Glutamatergic neuron (in vitro differentiated cells): Measurements from ENCODE around the gene PPP1R9B. TPM values are rescaled to one million over a fixed set of nuclear protein-coding genes. Genes with fewer than 3 reads are reported as not detected.
A peak's percentile ranks its signal among the peaks of the same experiment; 100 is the strongest.

Experiments used
- DNase-seq: peaks from one replicate; pipeline ENCODE4 v3.0.0; 2022
- H3K27ac Mint-ChIP-seq: one replicate; pipeline ENCODE4 v1.8.0; 2020; ENCODE audit warnings: mild to moderate bottlenecking, mixed read lengths, inconsistent platforms; ENCODE audit not compliant: unreplicated experiment
- H3K27me3 Mint-ChIP-seq: one replicate; pipeline ENCODE4 v1.8.0; 2020; ENCODE audit warnings: mild to moderate bottlenecking, moderate library complexity, mixed read lengths, inconsistent platforms; ENCODE audit not compliant: unreplicated experiment
- H3K36me3 Mint-ChIP-seq: one replicate; pipeline ENCODE4 v1.8.0; 2020; ENCODE audit warnings: mild to moderate bottlenecking, mixed read lengths, inconsistent platforms; ENCODE audit not compliant: unreplicated experiment
- H3K4me1 Mint-ChIP-seq: one replicate; pipeline ENCODE4 v1.8.0; 2020; ENCODE audit warnings: mild to moderate bottlenecking, low read depth, mixed read lengths, inconsistent platforms; ENCODE audit not compliant: unreplicated experiment
- H3K4me3 Mint-ChIP-seq: one replicate; pipeline ENCODE4 v1.8.0; 2020; ENCODE audit warnings: mild to moderate bottlenecking, mixed read lengths, inconsistent platforms; ENCODE audit not compliant: unreplicated experiment
- H3K9me3 Mint-ChIP-seq: one replicate; pipeline ENCODE4 v1.8.0; 2020; ENCODE audit warnings: mild to moderate bottlenecking, moderate library complexity, mixed read lengths, inconsistent platforms; ENCODE audit not compliant: unreplicated experiment
- total RNA-seq: library from RNA; stranded (reverse); fragmentation: NEBNext Ultra II Directional; extraction: Animal tissue kit (Norgen Biotek cat#: 25700); gene quantifications from one replicate; pipeline ENCODE4 v1.2.1, GENCODE V29; 2021; ENCODE audit not compliant: unreplicated experiment
- TF ChIP-seq, protein P1 (sequence below): fragments of 200-600 bp; sonication (generic); IDR thresholded peaks from one replicate; pipeline ENCODE4 v1.5.0; 2021; ENCODE audit not compliant: partially characterized antibody, unreplicated experiment

PPP1R9B gene
- total RNA-seq, 1 donor from 2014 or later, result 74.0 TPM

DNA sequence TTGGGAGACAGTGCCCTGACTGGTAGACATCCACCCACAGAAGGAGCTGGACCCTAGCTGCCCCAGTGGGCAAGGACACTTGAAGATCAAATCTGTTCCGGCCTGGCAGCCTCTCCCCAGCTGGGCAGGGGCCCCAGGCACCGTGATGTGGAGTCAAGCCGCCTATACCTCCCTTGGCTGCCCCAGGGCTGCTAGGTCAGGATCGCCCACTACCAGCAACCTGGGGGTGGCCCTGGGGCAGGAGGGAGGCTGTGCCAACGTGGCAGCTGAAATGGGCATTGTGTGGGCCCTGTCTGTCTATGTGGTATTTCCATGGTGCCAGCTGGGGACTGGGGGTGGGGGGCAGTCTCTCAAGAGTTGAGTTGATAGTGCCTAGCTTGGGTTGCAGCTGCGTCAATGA is 54.4 kb downstream of the PPP1R9B start:
- no peak for DNase-seq
- TF ChIP-seq, protein P1, sequence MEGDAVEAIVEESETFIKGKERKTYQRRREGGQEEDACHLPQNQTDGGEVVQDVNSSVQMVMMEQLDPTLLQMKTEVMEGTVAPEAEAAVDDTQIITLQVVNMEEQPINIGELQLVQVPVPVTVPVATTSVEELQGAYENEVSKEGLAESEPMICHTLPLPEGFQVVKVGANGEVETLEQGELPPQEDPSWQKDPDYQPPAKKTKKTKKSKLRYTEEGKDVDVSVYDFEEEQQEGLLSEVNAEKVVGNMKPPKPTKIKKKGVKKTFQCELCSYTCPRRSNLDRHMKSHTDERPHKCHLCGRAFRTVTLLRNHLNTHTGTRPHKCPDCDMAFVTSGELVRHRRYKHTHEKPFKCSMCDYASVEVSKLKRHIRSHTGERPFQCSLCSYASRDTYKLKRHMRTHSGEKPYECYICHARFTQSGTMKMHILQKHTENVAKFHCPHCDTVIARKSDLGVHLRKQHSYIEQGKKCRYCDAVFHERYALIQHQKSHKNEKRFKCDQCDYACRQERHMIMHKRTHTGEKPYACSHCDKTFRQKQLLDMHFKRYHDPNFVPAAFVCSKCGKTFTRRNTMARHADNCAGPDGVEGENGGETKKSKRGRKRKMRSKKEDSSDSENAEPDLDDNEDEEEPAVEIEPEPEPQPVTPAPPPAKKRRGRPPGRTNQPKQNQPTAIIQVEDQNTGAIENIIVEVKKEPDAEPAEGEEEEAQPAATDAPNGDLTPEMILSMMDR, result no peak
- Mint-ChIP-seq H3K4me1 (peaks cover 23% of the 10 kb centered on the region), H3K9me3 (peaks cover 13% of the 10 kb centered on the region), H3K36me3 (no peaks in the 10 kb centered on the region), H3K27me3 (peaks cover 13% of the 10 kb centered on the region), H3K4me3 (peak overlapping the region; percentile 98), H3K27ac (no peak overlapping the region)

DNA sequence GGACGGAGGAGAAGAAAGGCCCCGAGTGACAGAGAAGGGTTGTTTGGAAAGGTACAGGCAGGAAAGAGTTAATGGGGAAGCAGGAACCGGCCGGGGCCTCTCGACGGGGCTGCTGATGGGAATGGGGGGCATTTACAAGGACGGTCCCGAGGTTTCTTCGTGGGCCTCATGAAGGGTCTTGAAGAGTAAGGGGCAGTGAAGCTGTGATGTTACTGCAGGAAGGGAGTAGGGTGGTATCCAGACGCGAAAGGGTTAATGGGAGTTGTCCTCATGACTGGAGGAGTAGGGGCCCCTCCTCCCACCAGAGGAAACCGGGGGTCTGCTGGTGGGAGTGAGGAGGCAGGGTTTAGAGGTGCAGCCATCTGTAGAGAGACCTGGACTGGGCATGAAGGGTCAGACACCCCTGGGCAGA is 54.8 kb downstream of the PPP1R9B start:
- Mint-ChIP-seq H3K36me3 (no peaks in the 10 kb centered on the region), H3K27ac (peak overlapping the region; percentile 85), H3K9me3 (peaks cover 9% of the 10 kb centered on the region), H3K4me3 (peak overlapping the region; percentile 98), H3K4me1 (peaks cover 19% of the 10 kb centered on the region), H3K27me3 (peaks cover 13% of the 10 kb centered on the region)
- TF ChIP-seq, protein P1, result no peak
- DNase-seq, result peak; percentile 16

DNA sequence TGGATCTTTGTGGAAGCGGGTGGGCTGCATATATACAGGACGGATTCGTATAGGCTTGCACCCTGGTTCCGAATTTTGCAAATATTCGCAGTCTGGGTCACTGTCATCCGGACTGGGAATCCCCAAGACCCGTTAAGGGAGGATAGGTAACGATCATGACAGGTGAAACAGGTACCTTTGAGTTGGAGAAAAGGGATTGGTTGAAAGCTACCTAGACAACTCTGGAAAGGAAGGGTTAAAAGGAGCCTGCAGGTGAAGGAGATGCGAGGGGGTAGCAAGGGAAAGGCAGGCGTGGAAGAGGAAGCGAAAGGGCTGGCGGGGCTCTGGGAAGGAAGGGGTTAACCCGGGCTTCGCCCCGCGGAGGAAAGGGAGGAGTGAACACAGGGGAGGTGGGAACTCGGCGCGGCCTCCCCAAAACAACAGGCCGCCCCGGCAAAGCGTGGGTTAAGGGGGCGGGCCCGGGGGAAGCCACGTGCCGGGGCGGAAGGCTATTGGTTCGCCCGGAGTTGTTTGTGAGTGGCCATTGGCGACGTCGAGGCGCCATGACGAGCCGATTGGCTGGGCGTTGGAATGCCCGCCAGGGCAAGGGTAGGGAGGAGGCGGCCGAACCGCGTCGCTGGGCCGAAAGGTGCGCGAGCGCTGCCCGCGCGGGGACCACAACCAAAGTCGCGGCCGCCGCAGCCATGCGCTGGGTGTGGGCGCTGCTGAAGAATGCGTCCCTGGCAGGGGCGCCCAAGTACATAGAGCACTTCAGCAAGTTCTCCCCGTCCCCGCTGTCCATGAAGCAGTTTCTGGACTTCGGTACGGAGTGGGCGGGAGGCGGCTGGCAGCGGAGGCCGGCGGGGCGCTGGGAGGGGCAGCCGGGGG is 55.5 kb downstream of the PPP1R9B start, which contains the start of gene PDK2:
Gene PDK2 (plus strand): TSS at position 599 of the 867 bp plus-strand sequence. CDS start 85 bp downstream, at position 684.
- Mint-ChIP-seq H3K27me3 (peaks cover 10% of the 10 kb centered on the region), H3K36me3 (no peaks in the 10 kb centered on the region), H3K4me3 (peak within 1 kb of the TSS; percentile 98), H3K4me1 (peaks cover 16% of the 10 kb centered on the region), H3K27ac (peak within 1 kb of the TSS; percentile 85), H3K9me3 (peaks cover 8% of the 10 kb centered on the region)
- peak; percentile 95 for DNase-seq
- TF ChIP-seq, protein P1, result no peak

DNA sequence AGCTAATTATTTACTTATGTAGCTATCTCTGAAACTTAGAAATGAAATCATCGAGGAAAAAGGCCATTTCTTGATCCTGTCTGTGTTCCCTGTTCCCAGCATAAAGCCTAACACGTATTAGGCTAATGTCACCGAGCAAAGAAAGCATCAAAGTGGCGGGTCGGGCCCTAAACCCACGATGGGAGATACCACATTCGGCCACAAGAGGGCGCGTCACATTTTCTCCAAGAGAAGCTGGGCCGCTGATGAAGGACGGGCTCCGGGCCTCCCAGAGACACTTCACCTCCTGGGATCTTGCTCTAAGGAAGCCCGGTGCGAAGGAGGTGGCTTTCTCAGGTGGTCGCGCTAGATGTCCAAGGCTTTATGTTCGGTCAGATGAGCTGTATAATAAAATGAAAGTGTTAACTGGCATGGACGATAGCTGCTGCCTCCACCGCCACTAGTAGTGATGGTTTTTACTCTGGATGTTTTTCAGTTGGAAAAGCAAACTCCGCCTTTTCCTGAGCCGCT is 56.2 kb downstream of the PPP1R9B start:
- DNase-seq, result peak; percentile 94
- peaks cover 8% of the 10 kb centered on the region for H3K9me3 Mint-ChIP-seq
- TF ChIP-seq, protein P1, result peak; percentile 99
- H3K27me3 Mint-ChIP-seq, result peaks cover 8% of the 10 kb centered on the region
- peak overlapping the region; percentile 98 for H3K4me3 Mint-ChIP-seq
- no peaks in the 10 kb centered on the region for H3K36me3 Mint-ChIP-seq
- peaks cover 15% of the 10 kb centered on the region for H3K4me1 Mint-ChIP-seq
- H3K27ac Mint-ChIP-seq, result peak overlapping the region; percentile 60

DNA sequence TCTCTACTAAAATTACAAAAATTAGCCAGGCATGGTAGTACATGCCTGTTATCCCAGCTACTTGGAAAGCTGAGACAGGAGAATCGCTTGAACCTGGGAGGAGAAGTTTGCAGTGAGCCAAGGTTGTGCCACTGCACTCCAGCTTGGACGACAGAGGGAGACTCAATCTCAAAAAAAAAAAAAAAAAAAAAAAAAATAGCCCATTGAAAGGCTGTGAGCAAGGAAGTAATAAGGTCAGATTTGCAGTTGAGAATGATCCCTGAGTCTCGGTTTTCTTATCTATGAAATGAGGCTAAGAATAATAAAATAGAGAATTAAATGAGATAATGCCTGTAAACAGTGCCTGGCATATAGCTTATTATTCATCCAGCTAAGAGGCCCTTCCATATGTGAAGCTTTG is 56.7 kb downstream of the PPP1R9B start:
- DNase-seq, result no peak
- no peaks in the 10 kb centered on the region for H3K36me3 Mint-ChIP-seq
- TF ChIP-seq, protein P1, result no peak
- H3K4me1 Mint-ChIP-seq, result peaks cover 14% of the 10 kb centered on the region
- H3K4me3 Mint-ChIP-seq, result no peak overlapping the region
- peaks cover 8% of the 10 kb centered on the region for H3K27me3 Mint-ChIP-seq
- no peak overlapping the region for H3K27ac Mint-ChIP-seq
- peaks cover 8% of the 10 kb centered on the region for H3K9me3 Mint-ChIP-seq
